Measurements from ENCODE around the gene KRT72.

GRCh38 chr12:52555577-52555976 is 45.7 kb downstream of the KRT72 start:
- TF ChIP-seq, protein P1, sequence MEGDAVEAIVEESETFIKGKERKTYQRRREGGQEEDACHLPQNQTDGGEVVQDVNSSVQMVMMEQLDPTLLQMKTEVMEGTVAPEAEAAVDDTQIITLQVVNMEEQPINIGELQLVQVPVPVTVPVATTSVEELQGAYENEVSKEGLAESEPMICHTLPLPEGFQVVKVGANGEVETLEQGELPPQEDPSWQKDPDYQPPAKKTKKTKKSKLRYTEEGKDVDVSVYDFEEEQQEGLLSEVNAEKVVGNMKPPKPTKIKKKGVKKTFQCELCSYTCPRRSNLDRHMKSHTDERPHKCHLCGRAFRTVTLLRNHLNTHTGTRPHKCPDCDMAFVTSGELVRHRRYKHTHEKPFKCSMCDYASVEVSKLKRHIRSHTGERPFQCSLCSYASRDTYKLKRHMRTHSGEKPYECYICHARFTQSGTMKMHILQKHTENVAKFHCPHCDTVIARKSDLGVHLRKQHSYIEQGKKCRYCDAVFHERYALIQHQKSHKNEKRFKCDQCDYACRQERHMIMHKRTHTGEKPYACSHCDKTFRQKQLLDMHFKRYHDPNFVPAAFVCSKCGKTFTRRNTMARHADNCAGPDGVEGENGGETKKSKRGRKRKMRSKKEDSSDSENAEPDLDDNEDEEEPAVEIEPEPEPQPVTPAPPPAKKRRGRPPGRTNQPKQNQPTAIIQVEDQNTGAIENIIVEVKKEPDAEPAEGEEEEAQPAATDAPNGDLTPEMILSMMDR (IDR thresholded peaks at IDR 0.05): no peak
- TF ChIP-seq POLR2A (IDR thresholded peaks at IDR 0.05): no peak
- TF ChIP-seq POLR2AphosphoS5 (IDR thresholded peaks at IDR 0.05; ENCODE audit: insufficient read depth in 1 of 2, low read depth in 1 of 2): no peak

All from vagina (tissue), 2 donors.